ENCODE data around the gene DCC.

Gene DCC

GRCh38 chr18:52933356-52933755, 593.4 kb downstream of the DCC start:
- DNase-seq (no peak), ATAC-seq (no peak)

- no peak for DNase-seq
- no peak for ATAC-seq
These were observed 596.9 kb downstream of the DCC start for GRCh38 chr18:52936931-52937330.

GRCh38 chr18:52937840-52938239, 597.8 kb downstream of the DCC start:
- DNase-seq (no peak), ATAC-seq (no peak)

DNA sequence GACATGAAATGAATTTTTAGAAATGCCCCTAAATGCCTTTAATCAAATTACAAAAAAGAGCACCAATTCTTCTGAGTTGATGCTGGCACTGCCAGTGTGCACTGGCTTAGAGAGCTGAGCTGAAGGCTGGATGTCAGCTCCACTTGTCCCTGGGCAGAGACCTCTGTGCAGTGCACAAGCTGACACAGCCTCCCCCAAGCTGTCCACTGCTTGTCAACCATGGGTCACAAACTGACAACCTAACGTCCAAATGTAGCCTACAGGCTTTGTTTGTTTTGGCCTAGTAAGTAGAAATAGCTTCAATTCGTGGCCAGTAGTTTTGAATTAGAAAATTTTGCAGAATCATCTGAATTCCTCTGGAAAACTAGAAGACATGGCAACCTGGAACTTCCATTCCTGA, 605.6 kb downstream of the DCC start:
- DNase-seq (no peak), ATAC-seq (no peak)

- no peak for ATAC-seq
- no peak for DNase-seq
These were observed 609.0 kb downstream of the DCC start for GRCh38 chr18:52948868-52949444.

DNA sequence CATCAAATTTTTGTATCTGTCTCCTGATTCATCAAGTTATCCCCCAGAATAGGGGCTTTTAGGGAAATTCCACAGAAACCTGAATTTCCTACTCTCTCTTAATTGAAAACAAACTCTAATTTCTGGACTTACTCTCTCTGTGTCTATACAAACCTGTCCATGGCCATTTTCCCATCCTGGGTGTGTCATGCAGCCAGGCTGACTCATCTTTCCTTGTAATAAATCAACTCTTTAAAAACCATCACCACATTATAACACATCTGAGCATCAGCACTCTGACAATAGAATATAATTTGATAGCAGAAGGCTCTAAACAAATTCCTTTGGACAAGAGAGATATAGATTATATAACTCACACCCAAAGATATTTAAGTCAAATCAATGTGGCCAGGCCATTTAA, 610.2 kb downstream of the DCC start:
- ATAC-seq (no peak), DNase-seq (no peak)

- DNase-seq = no peak
- ATAC-seq = no peak
These were observed 613.4 kb downstream of the DCC start for GRCh38 chr18:52953387-52953786.

DNA sequence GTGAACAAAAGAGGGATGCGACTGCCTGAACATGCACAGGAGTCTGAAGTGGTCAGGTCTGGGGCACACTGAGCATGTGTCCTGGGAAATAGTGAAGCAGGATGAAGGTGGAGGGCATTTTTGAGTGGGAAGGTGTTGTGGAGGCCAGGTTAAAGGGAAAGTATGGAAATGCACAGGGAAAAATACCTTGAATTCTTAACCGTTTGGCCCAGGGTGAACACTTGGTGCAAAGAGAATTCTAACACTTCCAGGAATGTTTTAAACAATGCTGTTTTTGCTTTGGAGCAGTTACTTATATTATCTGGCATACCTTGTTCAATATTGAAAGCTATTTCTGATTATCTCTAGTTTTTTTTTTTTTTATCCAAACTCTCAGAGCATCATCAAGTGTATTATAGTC, 623.5 kb downstream of the DCC start:
- DNase-seq (no peak), ATAC-seq (no peak)

GRCh38 chr18:52970686-52971085, 630.7 kb downstream of the DCC start:
- ATAC-seq = no peak
- DNase-seq = no peak

DNA sequence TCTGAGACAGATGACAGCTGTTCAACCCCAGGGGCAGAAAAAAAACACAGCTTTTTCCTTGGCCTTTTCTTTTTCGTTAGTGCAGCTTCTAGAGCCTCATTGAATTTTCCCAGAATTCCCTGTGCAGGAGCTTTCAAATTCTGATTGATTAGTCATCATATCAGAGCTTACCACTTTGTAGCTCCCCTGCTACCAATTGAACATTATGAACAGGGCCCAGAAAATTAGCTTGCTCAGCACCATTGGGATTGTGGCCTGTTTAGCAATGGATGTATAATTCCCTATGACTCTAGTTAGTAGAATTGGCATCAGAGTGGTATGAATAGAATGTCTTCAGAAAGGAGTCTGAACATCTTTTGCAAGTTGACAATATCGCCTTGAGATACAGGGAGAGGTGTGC, 631.1 kb downstream of the DCC start:
- DNase-seq (no peak), ATAC-seq (no peak)

GRCh38 chr18:52979892-52980291, 639.9 kb downstream of the DCC start:
- no peak for ATAC-seq
- DNase-seq = no peak

DNA sequence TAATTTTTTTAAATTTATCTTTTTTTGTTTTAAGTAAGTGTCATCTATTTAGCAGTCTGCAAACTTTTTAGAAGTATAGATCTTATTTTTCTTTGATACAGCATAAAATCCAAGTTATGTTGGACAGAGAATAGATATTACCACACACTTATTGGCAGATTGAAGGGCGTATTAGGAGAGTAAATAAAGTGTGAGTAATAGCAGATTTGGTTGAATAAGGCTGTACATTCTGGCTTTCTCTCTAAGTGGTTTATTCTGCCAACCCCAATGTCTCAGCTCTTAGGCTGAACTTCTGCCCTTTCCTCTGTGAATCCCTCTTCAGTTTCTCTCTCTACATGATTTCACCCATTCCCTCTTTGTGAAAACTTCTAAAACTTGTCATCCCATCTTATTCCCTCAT, 651.2 kb downstream of the DCC start:
- DNase-seq = no peak
- no peak for ATAC-seq

- no peak for DNase-seq
- ATAC-seq = no peak
These were observed 652.0 kb downstream of the DCC start for GRCh38 chr18:52992041-52992440.

- no peak for DNase-seq
- no peak for ATAC-seq
These were observed 655.9 kb downstream of the DCC start for GRCh38 chr18:52995875-52996274.

GRCh38 chr18:52999633-53000032, 659.6 kb downstream of the DCC start:
- ATAC-seq (no peak), DNase-seq (no peak)

- ATAC-seq (no peak), DNase-seq (no peak)
These were observed 664.8 kb downstream of the DCC start for GRCh38 chr18:53004798-53005197.

DNA sequence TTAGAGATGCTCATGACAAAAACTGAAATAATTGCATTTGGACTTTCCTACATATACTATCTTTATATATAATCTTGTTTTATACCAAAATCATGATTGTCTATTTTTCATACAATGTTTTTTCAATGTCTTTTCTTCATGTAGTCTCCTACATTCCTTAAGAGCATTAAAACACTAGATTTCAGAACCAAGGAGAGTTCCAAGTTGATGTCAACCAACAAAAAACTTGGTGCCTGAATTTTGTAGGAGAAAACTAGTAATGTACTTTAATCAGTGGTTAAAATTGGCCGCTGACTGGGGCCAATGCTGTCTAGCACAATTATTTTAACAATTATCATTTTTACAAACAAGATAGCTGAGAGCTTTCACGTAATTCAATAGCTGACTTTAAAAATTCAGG, 678.8 kb downstream of the DCC start:
- ATAC-seq (no peak), DNase-seq (no peak)

- DNase-seq = no peak
- no peak for ATAC-seq
These were observed 685.2 kb downstream of the DCC start for GRCh38 chr18:53025247-53025646.

GRCh38 chr18:53028565-53028964, 688.6 kb downstream of the DCC start:
- ATAC-seq (no peak), DNase-seq (no peak)

DNA sequence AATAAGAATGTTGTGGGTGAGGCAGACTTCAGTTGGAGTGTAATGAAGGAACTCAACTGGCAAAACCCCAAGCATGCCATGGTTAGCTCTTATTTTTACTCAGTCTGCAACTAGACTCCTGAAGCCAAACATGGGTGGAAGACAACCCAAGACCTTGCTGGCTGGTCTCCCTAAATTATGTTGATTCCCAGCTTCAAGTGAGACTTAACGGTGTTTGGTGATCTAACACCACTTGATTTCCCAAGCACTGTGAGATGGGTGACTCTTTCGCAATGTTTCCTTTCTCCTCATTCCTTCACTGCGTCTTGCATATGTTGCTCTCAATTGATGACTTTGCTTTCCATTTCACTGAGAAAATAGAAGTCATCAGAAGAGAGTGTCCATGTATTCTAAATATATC, 693.1 kb downstream of the DCC start:
- DNase-seq = no peak
- no peak for ATAC-seq

GRCh38 chr18:53038608-53039007, 698.6 kb downstream of the DCC start:
- DNase-seq = no peak
- ATAC-seq = no peak

DNA sequence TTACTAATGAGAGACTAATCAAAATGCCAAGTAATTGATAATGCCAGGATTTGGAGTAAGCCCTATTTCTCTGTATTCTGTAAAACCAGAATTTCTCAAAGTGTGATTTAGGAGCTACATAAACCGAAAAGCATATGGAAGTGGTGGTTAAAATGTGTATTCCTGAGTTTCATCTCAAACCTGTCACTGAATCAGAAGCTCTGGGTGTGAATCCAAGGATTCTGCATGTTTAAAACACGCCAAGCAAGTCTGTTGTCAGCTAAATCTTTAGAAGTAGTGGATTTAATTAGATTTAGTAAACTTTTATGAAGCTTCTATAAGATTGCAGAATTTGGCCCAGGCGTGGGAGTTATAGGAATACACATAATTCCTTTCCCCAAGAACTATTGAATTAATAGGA, 700.3 kb downstream of the DCC start:
- DNase-seq (no peak), ATAC-seq (no peak)

- ATAC-seq = no peak
- no peak for DNase-seq
These were observed 716.1 kb downstream of the DCC start for GRCh38 chr18:53056064-53056463.

DNA sequence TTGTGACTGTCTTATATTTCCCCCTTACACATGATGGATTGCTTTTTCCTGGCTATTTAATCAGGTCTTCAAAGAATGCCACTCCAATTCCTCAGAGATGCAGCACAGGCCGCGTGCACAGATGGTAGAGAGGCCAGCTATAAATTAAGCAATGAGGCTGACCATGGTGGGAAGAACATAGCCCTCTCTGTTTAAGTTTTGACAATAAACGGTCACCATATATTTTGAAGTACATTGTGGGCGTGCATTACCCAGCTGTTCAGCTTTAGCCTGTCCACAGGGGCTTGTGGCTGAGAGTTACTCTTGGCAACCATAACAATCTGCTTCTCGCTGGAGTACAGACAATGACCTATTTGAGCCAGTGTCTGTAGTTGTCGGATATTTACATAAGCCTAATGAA, 730.8 kb downstream of the DCC start:
- no peak for ATAC-seq
- DNase-seq = no peak

DNA sequence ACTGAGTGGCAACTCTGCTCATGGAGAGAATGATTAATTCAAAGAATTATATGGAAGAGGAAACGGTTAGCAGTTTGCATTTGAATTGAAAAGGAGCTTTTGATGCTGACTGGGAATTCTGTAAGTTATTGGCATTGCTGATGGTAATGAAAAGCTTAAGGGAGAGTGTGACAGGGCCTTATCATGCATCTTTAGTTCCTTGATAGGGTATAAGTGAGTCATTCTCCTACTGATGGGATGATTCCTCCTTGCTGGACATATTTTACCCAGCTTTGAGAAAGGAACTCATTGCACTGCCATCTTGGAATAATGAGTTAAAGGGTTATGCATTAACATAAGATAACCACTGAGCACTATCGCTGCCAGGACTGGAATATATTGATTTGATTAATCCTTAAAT, 740.7 kb downstream of the DCC start:
- ATAC-seq = no peak
- DNase-seq = no peak

All from stimulated activated naive CD8-positive, alpha-beta T cell treated with anti-CD3 and anti-CD28 coated beads, Interleukin-15, Interleukin-2, amounts not matched to agents 100 U/mL and 50 U/mL, for 24 hours (primary cell).